ENCODE measurements around the gene GADD45G. TPM values are rescaled to one million over a fixed set of nuclear protein-coding genes. Genes with fewer than 3 reads are reported as not detected.

GADD45G gene, protein sequence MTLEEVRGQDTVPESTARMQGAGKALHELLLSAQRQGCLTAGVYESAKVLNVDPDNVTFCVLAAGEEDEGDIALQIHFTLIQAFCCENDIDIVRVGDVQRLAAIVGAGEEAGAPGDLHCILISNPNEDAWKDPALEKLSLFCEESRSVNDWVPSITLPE
- total RNA-seq = under 0.01 TPM in 1 of 2 replicates, not detected in the other

- DNase-seq (ENCODE audit: low read depth in 2 of 2) = peak; percentile 58 to 75
These were observed at the start of gene GADD45G for GRCh38 chr9:89604729-89605464. Gene GADD45G, plus strand, starts transcription at chr9:89605012. Its CDS starts 110 bp downstream, at chr9:89605122.

DNA sequence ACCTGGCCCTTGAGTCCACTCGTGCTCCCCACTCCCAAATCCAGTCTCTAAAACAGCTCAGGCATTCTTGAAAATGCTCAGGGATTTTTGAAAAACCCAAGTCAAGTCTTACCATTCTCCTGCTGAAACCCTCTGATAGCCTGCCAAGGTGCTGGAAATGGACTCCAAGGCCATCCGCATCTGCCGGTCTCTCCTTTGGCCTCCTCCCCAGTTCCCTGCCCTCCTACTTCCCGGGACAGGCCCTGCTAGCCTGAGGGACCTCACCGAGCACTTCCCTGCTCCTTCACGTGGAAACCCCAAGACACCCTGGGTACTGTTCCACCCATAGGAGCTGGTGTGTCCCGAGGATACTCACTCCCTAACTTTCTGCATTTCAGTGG is 49.8 kb upstream of the GADD45G start:
- DNase-seq (ENCODE audit: low read depth in 2 of 2) = no peak

DNA sequence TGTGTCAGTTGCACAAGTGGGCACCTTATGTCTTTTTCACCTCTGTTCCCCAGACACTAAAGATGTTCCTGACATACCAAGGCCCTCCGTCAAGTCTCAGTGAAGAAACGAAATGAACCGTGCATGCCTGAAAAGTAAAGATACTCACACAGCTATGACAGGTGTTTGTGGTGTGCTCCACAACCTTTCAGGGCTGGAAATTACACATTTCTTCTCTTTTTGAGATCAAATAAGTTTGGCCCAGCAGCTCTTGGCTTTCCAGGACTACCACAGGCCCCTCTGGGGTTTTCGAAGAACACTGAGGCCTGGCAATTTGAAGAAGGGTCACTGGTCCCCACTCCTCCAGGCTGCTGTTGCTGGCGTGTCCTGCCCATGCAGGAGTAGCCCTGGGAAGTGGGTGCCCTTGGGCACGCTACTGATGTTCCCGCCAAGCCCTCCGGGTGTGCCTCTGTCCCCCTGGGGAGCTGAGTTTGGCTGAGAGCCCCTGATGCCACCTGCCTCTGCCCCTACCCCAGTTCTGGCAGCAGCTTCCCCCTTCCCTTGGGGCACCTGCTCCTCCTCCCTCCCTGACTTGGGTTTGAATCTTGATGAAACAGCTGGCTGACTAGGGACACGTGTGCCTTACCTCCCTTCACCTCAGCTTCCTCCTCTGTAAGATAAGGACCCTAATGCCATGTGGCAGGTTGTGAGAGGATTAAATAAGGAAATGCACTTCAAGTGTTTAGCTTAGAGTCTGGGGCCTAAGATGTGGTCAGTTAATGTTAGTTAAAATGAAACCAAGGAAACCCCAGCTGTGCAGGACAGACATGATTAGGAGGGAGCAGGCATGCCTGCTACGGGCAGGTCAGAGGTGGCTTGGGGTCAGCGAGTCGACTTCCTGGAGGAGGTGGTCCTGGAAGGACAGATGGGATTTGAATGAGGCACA is 49.1 kb upstream of the GADD45G start:
- DNase-seq (ENCODE audit: low read depth in 2 of 2) = no peak

DNA sequence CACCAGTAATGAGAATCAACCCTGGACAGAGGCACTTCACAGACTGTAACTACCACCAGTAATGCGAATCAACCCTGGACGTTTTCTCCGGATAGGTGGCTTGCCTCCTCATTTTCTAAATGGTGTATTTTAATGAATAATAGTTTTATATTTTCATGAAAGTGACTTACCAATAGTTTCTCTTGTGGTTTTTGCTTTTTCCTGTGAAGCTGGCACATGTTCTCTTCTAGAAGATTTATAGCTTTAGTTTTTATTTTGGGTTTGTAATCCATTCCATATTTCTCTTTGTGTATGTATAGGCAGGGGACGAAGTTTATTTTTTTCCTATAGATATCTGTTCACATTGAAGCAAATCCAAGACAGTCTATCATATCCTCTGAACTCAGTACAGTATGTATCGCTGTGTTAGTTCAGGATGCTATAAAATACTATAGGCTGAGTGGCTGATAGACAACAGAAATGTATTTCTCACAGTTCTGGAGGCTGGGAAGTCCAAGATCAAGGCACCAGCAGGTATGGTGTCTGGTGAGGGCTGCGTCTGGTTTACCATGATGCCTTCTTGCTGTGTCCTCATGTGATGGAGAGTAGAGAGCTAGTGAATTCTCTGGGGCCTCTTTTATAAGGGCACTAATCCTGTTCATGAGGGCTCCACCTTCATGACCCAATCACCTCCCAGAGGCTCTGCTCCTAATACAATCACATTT is 46.5 kb upstream of the GADD45G start:
- DNase-seq (ENCODE audit: low read depth in 2 of 2) = no peak

GRCh38 chr9:89558948-89559347 is 45.9 kb upstream of the GADD45G start:
- no peak for DNase-seq (ENCODE audit: low read depth in 2 of 2)

DNA sequence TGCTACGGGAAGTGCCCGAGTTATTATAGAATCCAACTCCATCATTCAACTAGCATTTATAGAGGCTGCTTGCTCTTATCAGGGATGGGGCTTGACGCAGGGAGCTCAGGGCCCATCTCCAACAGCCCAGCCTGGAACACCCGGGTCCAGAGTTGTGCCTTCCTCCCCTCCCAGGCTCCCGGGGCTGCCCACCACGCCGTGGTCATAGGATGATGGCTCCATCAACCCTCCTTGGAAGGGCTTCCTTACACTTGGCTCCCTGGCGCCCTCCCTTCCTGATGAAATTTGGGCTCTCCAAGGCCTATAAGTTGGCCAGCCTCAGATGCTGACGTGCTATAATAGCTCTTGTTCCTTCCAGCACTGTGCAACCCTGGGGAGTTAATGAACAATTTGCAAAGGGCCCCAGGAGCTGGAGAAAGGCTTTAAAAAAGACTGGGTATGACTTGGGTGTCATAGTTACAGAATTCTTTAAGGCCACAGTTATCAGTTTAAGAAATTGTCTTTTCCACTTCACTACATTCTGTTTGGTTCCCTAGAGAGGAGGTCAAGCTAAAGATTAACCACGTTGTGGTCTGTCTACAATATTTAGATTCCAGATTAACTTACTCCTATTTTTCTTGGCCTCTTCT is 42.5 kb upstream of the GADD45G start:
- DNase-seq (ENCODE audit: low read depth in 2 of 2) = no peak

DNA sequence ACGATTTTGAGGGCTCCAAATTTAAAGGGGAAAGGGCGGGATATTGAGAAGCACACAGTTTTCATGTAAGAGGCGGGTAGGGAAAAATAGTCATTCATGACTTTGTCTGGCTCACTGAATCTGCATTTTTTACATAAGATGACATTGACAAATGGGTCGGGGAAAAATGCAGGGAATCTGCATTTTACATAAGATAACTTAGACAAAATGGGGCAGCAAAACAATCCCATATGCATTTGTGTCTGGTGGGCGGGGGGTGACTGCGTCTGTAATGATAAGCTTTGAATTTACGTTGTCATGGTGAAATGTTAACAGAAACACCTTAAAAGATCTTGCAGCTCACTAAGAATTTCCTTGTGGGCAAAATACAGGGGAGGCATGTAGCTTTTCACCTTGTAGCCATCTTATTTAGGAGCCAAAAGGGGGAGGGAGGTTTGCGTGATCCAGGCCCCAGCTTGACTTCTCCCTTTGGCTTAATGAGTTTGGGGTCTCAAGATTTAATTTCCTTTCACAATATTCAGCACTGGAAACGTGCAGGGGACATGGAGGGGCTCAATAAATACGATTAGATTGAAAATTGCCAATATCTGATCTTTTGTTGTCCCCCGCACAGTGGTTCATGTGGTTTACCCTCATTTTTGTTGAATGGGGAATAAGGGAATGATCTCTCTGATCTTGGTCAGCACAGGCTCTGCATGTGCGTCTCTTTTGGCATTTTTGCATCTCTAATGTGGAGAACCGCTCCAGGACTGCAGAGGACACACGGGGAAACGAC is 41.1 kb upstream of the GADD45G start:
- no peak for DNase-seq (ENCODE audit: low read depth in 2 of 2)

GRCh38 chr9:89564346-89564878 is 40.4 kb upstream of the GADD45G start:
- peak; percentile 21 to 59 for DNase-seq (ENCODE audit: low read depth in 2 of 2)

DNA sequence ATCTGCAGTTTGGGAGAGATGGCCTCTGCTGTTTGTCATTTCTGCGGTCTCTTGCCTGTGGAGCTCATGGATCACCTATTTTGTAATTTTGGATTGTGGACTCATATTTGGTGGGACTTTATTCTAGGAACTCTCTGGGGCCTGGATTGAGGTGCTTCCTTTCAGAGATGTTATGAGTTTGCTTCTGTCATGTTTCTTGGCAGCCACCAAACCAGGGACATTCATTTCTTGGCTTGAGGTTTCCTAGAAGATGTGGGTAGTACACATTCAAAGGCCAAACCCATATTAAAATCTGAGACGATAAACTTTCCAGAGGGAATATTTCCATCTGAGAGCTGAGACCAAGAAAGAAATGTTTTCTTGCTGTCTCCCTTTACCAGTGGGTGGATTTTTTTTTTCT is 37.2 kb upstream of the GADD45G start:
- no peak for DNase-seq (ENCODE audit: low read depth in 2 of 2)

GRCh38 chr9:89574309-89574708 is 30.5 kb upstream of the GADD45G start:
- DNase-seq (ENCODE audit: low read depth in 2 of 2) = no peak

GRCh38 chr9:89576404-89576839 is 28.4 kb upstream of the GADD45G start:
- DNase-seq (ENCODE audit: low read depth in 2 of 2) = peak; percentile 55 to 69

DNA sequence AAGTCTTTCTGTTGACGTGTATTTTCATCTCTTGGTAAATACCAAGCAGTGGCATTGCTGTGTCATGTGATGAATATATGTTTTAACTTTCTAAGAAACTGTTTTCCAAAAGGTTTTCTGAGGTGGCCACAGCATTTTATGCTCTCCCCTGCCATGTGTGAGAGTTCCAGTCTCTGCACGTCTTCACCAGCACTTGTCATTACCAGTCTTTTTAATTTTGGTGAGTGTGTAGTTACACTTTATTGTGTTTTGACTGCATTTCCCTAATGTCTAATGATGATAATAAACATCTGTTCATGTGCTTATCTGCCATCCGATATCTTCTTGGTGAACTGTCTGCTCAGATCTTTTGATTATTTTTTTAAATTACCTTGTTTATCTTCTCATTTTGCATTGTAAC is 27.4 kb upstream of the GADD45G start:
- no peak for DNase-seq (ENCODE audit: low read depth in 2 of 2)

DNA sequence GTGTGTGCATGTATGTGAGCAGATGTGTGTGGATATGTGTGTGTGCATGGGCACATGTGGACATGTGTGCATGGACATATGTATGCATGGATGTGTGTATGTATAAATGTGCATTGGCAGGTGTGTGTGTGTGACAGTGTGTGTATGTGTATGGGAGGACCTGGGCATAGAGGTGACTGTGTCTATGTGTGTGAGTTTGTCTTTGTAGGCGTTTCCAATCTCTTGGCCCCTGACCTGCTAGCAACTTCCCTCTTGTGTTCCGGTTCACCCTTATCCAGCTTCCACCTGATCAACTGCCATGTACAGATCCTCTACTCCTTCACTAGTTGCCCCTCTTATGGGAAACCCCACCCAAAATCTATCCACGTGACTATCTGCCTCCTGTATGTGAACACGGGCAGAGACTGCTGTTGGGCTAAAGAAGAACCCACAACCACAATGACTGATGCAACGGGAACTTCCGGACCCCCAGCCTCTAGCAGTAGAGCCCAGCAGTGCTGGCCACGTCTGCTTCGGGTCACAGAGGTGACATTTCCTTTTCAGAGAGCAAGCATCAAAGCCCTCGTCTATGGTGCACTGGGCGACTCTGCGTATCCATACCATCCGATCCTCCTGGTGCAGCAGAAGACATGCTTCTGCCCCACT is 24.9 kb upstream of the GADD45G start:
- no peak for DNase-seq (ENCODE audit: low read depth in 2 of 2)

- DNase-seq (ENCODE audit: low read depth in 2 of 2) = peak in 1 of 2 donors; percentile 23
These were observed 18.5 kb upstream of the GADD45G start for GRCh38 chr9:89586311-89586710.

- no peak for DNase-seq (ENCODE audit: low read depth in 2 of 2)
These were observed 16.4 kb upstream of the GADD45G start for GRCh38 chr9:89588271-89588879.

DNA sequence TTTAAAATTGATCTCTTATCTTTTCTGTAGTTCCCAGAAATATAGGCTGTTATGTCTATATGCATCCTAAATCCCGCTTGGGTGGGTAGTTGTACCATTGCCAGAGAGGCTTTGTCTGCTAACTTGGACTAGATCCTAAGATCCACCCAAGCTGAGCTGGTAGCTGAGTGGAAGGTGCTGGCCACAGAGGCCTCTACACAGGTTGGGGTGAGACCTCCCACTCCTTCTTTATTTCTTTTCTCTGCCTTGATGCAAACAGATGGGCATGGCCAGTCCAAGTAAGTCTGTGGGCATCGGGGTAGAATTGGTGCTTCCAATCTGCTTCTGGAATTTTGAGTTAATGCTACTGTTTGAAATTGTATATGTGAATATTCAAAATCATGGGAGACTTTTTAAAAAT is 14.4 kb upstream of the GADD45G start:
- DNase-seq (ENCODE audit: low read depth in 2 of 2) = no peak

- peak in 1 of 2 donors; percentile 49 for DNase-seq (ENCODE audit: low read depth in 2 of 2)
These were observed 13.3 kb upstream of the GADD45G start for GRCh38 chr9:89591274-89592212.
